ENCODE results near the gene TRERF1. TPM values are rescaled to one million over a fixed set of nuclear protein-coding genes. Genes with fewer than 3 reads are reported as not detected.

The TRERF1 gene
- polyA plus RNA-seq, 1 experiment: 3.5 TPM

GRCh38 chr6:42385339-42385738 lies 66.4 kb downstream of the TRERF1 start:
- POLR2A ChIA-PET: no interaction called here
- DNase-seq (ENCODE audit: low read depth): no peak
- no peaks in the 10 kb centered on the region for H3K27me3 ChIP-seq (ENCODE audit: control insufficient read depth, insufficient read depth, low read length)
- H3K36me3 ChIP-seq (ENCODE audit: control insufficient read depth, insufficient read depth, low read length): no peaks in the 10 kb centered on the region; the same call in 1 of the 2 replicates
- TF ChIP-seq CTCF (IDR thresholded peaks at IDR 0.05; ENCODE audit: insufficient read depth, low read depth, low read length): no peak
- H3K4me3 ChIP-seq (ENCODE audit: low read depth, low read length): no peak overlapping the region
- CTCF ChIA-PET: interaction anchor here (0.7 to 0.8 kb wide), 2 partner anchors 16 to 18 kb away, joined by 3 read pairs; no protein-coding TSS in a partner anchor

GRCh38 chr6:42383421-42384205 lies 68.1 kb downstream of the TRERF1 start:
- DNase-seq (ENCODE audit: low read depth): no peak
- ChIA-PET POLR2A (no interaction called here), CTCF (no interaction called here)
- H3K4me3 ChIP-seq (ENCODE audit: low read depth, low read length): no peak overlapping the region
- no peaks in the 10 kb centered on the region; the same call in 1 of the 2 replicates for H3K36me3 ChIP-seq (ENCODE audit: control insufficient read depth, insufficient read depth, low read length)
- no peaks in the 10 kb centered on the region for H3K27me3 ChIP-seq (ENCODE audit: control insufficient read depth, insufficient read depth, low read length)
- TF ChIP-seq CTCF (IDR thresholded peaks at IDR 0.05; ENCODE audit: insufficient read depth, low read depth, low read length): no peak

- no peaks in the 10 kb centered on the region; the same call in 1 of the 2 replicates for H3K36me3 ChIP-seq (ENCODE audit: control insufficient read depth, insufficient read depth, low read length)
- no peak for TF ChIP-seq CTCF (IDR thresholded peaks at IDR 0.05; ENCODE audit: insufficient read depth, low read depth, low read length)
- CTCF ChIA-PET: interaction anchor here (0.5 kb wide), 1 partner anchor 65 kb away, joined by 5 read pairs; no protein-coding TSS in a partner anchor
- no peak overlapping the region for H3K4me3 ChIP-seq (ENCODE audit: low read depth, low read length)
- no peaks in the 10 kb centered on the region for H3K27me3 ChIP-seq (ENCODE audit: control insufficient read depth, insufficient read depth, low read length)
- POLR2A ChIA-PET: no interaction called here
- no peak for DNase-seq (ENCODE audit: low read depth)
Observed at GRCh38 chr6:42381850-42382249, 69.9 kb downstream of the TRERF1 start.

- Histone ChIP-seq H3K4me3 (ENCODE audit: low read depth, low read length) (no peak overlapping the region), H3K36me3 (ENCODE audit: control insufficient read depth, insufficient read depth, low read length) (no peaks in the 10 kb centered on the region; the same call in 1 of the 2 replicates), H3K27me3 (ENCODE audit: control insufficient read depth, insufficient read depth, low read length) (no peaks in the 10 kb centered on the region)
- ChIA-PET POLR2A (no interaction called here), CTCF (no interaction called here)
- no peak for TF ChIP-seq CTCF (IDR thresholded peaks at IDR 0.05; ENCODE audit: insufficient read depth, low read depth, low read length)
- DNase-seq (ENCODE audit: low read depth): no peak
Observed at GRCh38 chr6:42380228-42380979, 71.3 kb downstream of the TRERF1 start.

GRCh38 chr6:42378536-42378935 lies 73.2 kb downstream of the TRERF1 start:
- no peak for DNase-seq (ENCODE audit: low read depth)
- Histone ChIP-seq H3K36me3 (ENCODE audit: control insufficient read depth, insufficient read depth, low read length) (no peaks in the 10 kb centered on the region; the same call in 1 of the 2 replicates), H3K27me3 (ENCODE audit: control insufficient read depth, insufficient read depth, low read length) (no peaks in the 10 kb centered on the region), H3K4me3 (ENCODE audit: low read depth, low read length) (no peak overlapping the region)
- CTCF ChIA-PET: no interaction called here
- TF ChIP-seq CTCF (IDR thresholded peaks at IDR 0.05; ENCODE audit: insufficient read depth, low read depth, low read length): no peak
- POLR2A ChIA-PET: interaction anchor here (0.7 kb wide), 1 partner anchor 40 kb away, joined by 5 read pairs; no protein-coding TSS in a partner anchor
